ENCODE data around the gene CYP11A1.

Gene CYP11A1

GRCh38 chr15:74388363-74388951, 21.0 kb upstream of the CYP11A1 start:
- no peak for FAIRE-seq
- no peak for TF ChIP-seq POLR2A (IDR thresholded peaks at IDR 0.05; ENCODE audit: low read depth, low read length)
- no peak for DNase-seq (ENCODE audit: insufficient read length, low spot score)

GRCh38 chr15:74387621-74388362, 20.3 kb upstream of the CYP11A1 start:
- no peak for FAIRE-seq

GRCh38 chr15:74387141-74387541, 19.7 kb upstream of the CYP11A1 start:
- TF ChIP-seq POLR2A (IDR thresholded peaks at IDR 0.05; ENCODE audit: low read depth, low read length), result no peak
- no peak for FAIRE-seq
- no peak for DNase-seq (ENCODE audit: insufficient read length, low spot score)

More at GRCh38 chr15:74387621-74388362, 20.3 kb upstream of the CYP11A1 start:
- TF ChIP-seq POLR2A (IDR thresholded peaks at IDR 0.05; ENCODE audit: low read depth, low read length), result no peak
- DNase-seq (ENCODE audit: insufficient read length, low spot score), result no peak

GRCh38 chr15:74386496-74387140, 19.2 kb upstream of the CYP11A1 start:
- DNase-seq (ENCODE audit: insufficient read length, low spot score) (no peak), FAIRE-seq (no peak)
- TF ChIP-seq POLR2A (IDR thresholded peaks at IDR 0.05; ENCODE audit: low read depth, low read length), result no peak

GRCh38 chr15:74385733-74386132, 18.3 kb upstream of the CYP11A1 start:
- no peak for FAIRE-seq
- no peak for TF ChIP-seq POLR2A (IDR thresholded peaks at IDR 0.05; ENCODE audit: low read depth, low read length)
- no peak for DNase-seq (ENCODE audit: insufficient read length, low spot score)

- TF ChIP-seq POLR2A (IDR thresholded peaks at IDR 0.05; ENCODE audit: low read depth, low read length), result no peak
- DNase-seq (ENCODE audit: insufficient read length, low spot score) (peak; percentile 60), FAIRE-seq (no peak)
Measured at GRCh38 chr15:74384881-74385643, 17.6 kb upstream of the CYP11A1 start.

- no peak for TF ChIP-seq POLR2A (IDR thresholded peaks at IDR 0.05; ENCODE audit: low read depth, low read length)
- FAIRE-seq, result no peak
- no peak for DNase-seq (ENCODE audit: insufficient read length, low spot score)
Measured at GRCh38 chr15:74384566-74384880, 17.1 kb upstream of the CYP11A1 start.

GRCh38 chr15:74383695-74384565, 16.5 kb upstream of the CYP11A1 start:
- no peak for DNase-seq (ENCODE audit: insufficient read length, low spot score)
- no peak for TF ChIP-seq POLR2A (IDR thresholded peaks at IDR 0.05; ENCODE audit: low read depth, low read length)
- no peak for FAIRE-seq

GRCh38 chr15:74383286-74383685, 15.8 kb upstream of the CYP11A1 start:
- no peak for DNase-seq (ENCODE audit: insufficient read length, low spot score)
- no peak for FAIRE-seq

GRCh38 chr15:74382004-74382816, 14.8 kb upstream of the CYP11A1 start:
- peak; percentile 81 for DNase-seq (ENCODE audit: insufficient read length, low spot score)
- no peak for TF ChIP-seq POLR2A (IDR thresholded peaks at IDR 0.05; ENCODE audit: low read depth, low read length)
- FAIRE-seq, result no peak

More at GRCh38 chr15:74383286-74383685, 15.8 kb upstream of the CYP11A1 start:
- no peak for TF ChIP-seq POLR2A (IDR thresholded peaks at IDR 0.05; ENCODE audit: low read depth, low read length)

- DNase-seq (ENCODE audit: insufficient read length, low spot score), result no peak
- no peak for FAIRE-seq
- no peak for TF ChIP-seq POLR2A (IDR thresholded peaks at IDR 0.05; ENCODE audit: low read depth, low read length)
Measured at GRCh38 chr15:74381481-74381880, 14.0 kb upstream of the CYP11A1 start.

GRCh38 chr15:74381190-74381453, 13.7 kb upstream of the CYP11A1 start:
- TF ChIP-seq POLR2A (IDR thresholded peaks at IDR 0.05; ENCODE audit: low read depth, low read length), result no peak
- no peak for DNase-seq (ENCODE audit: insufficient read length, low spot score)
- FAIRE-seq, result no peak
